Neuron (in vitro differentiated cells): ENCODE data around the gene SUZ12.
"Not testable (repeated sequence)": the region's sequence is repeated elsewhere in the genome, so short reads cannot be mapped to it uniquely, and the experiment has no call there.

Experiments used
- H2AFZ ChIP-seq: one replicate; pipeline ENCODE4 v1.6.1; 2013; ENCODE audit warnings: low read depth, mild to moderate bottlenecking, inconsistent platforms, low read length, moderate library complexity
- H3K27me3 ChIP-seq: one replicate; pipeline ENCODE4 v1.6.1; 2013; ENCODE audit warnings: low read length; ENCODE audit not compliant: insufficient read depth
- H3K36me3 ChIP-seq: one replicate; pipeline ENCODE4 v1.6.1; 2013; ENCODE audit warnings: low read length; ENCODE audit not compliant: insufficient read depth
- H3K4me1 ChIP-seq: one replicate; pipeline ENCODE4 v1.6.1; 2013; ENCODE audit warnings: low read length; ENCODE audit not compliant: insufficient read depth
- H3K4me3 ChIP-seq: 2 replicates; pipeline ENCODE4 v1.5.1; 2013; ENCODE audit warnings: mild to moderate bottlenecking, low read length, moderate library complexity
- H3K9me3 ChIP-seq: one replicate; pipeline ENCODE4 v1.6.1; 2013; ENCODE audit warnings: low read length

Gene SUZ12

DNA sequence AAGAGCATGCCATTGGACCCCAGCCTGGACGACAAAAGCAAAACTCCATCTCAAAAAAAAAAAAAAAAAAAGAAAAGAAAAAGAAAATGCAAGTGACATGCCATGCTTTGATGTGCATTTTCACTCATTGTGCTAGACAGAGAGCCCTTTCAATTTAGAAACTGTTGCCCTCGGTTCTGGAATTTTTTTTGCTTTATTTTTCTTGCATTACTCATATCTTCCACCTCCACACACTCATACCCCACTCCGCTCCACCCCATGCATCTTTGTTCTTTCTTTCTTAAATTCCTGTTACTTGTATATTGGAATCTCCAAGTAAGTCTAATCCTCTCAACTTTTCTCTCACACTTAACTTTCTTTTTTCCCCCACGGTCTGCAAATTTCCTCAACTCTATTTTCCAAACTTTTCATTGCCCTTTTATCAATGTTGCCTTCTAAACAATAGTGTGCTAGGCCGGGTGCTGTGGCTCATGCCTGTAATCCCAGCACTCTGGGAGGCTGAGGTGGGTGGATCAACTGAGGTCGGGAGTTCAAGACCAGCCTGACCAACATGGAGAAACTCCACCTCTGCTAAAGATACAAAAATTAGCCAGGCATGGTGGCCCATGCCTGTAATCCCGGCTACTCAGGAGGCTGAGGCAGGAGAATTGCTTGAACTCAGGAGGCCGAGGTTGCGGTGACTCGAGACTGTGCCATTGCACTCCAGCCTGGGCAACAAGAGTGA lies 16.8 kb upstream of the SUZ12 start:
- Histone ChIP-seq H2AFZ (no peak overlapping the region), H3K27me3 (no peaks in the 10 kb centered on the region), H3K4me1 (no peaks in the 10 kb centered on the region), H3K4me3 (no peak overlapping the region), H3K9me3 (peaks cover 2% of the 10 kb centered on the region), H3K36me3 (no peaks in the 10 kb centered on the region)

DNA sequence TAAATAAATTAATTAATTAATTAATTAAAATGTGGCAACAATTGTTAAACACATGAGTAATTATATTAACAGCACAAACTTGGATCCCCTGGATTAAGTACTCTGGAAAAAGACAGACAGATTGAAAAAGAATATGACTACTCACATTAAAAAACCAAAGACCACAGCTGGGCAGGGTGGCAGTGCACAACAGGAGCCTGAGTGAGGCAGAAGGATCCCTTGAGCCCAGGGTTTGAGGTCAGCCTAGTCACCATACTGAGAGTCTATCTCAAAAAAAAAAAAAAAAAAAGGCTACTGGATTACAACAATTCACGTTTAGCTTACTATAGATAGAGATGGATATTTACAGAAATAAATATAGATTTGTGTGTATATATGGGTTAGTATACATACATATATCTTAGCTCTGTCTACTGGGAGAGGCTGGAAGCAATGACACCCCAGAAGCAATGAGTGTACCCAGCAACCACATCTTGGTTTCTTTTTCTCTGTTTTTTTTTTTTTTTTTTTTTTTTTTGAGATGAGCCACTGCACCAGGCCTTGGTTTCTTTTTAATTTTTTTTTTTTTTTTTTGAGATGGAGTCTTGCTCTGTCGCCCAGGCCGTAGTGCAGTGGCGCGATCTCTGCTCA lies 10.6 kb upstream of the SUZ12 start:
- Histone ChIP-seq H3K27me3 (no peaks in the 10 kb centered on the region), H3K36me3 (no peaks in the 10 kb centered on the region), H3K4me1 (no peaks in the 10 kb centered on the region)

DNA sequence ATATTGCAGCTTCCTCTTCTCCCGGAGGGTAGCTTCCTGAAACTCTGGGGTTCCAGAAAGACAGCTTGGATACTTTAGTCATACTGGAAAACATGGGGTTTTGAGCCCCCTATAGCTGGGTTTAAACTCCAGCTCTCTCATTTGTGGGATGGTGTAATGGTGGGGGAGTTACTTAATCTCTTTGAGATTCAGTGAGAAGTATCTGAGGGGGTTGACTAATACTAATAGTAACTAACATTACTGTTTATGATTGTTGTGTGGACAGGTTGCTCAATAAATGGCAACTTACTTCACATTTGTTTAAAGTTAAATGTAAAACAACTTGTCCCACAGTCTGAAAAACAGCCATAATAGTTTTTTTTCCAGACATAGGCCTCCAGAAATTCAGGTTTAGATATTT lies 5.1 kb upstream of the SUZ12 start:
- H3K9me3 ChIP-seq: no peaks in the 10 kb centered on the region
- H3K4me3 ChIP-seq: no peak overlapping the region
- no peaks in the 10 kb centered on the region for H3K27me3 ChIP-seq
- peak overlapping the region; percentile 16 for H2AFZ ChIP-seq
- H3K36me3 ChIP-seq: no peaks in the 10 kb centered on the region
- no peaks in the 10 kb centered on the region for H3K4me1 ChIP-seq

More for the DNA sequence above, 10.6 kb upstream of the SUZ12 start:
- H2AFZ ChIP-seq: no peak overlapping the region
- no peaks in the 10 kb centered on the region for H3K9me3 ChIP-seq
- no peak overlapping the region for H3K4me3 ChIP-seq

DNA sequence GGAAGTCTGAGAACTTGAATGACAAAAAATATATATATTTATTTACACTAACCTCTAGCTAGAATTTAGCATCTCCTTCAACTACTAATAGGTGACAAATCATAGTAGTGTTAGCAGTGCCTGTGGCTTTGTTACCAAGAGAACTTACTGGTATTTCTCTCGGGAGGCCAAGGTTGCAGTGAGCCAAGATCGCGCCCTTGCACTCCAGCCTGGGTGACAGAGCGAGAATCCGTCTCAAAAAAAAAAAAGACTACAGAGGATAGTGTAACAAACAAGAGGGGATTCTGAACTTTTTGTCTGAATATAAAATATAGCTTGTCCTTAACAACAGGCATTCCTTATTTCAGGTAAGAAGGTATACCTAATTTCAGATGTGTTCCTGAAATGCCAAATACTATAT lies 1.3 kb upstream of the SUZ12 start:
- Histone ChIP-seq H2AFZ (no peak overlapping the region), H3K27me3 (no peaks in the 10 kb centered on the region), H3K4me1 (peaks cover 3% of the 10 kb centered on the region), H3K36me3 (no peaks in the 10 kb centered on the region), H3K4me3 (no peak overlapping the region), H3K9me3 (no peaks in the 10 kb centered on the region)

DNA sequence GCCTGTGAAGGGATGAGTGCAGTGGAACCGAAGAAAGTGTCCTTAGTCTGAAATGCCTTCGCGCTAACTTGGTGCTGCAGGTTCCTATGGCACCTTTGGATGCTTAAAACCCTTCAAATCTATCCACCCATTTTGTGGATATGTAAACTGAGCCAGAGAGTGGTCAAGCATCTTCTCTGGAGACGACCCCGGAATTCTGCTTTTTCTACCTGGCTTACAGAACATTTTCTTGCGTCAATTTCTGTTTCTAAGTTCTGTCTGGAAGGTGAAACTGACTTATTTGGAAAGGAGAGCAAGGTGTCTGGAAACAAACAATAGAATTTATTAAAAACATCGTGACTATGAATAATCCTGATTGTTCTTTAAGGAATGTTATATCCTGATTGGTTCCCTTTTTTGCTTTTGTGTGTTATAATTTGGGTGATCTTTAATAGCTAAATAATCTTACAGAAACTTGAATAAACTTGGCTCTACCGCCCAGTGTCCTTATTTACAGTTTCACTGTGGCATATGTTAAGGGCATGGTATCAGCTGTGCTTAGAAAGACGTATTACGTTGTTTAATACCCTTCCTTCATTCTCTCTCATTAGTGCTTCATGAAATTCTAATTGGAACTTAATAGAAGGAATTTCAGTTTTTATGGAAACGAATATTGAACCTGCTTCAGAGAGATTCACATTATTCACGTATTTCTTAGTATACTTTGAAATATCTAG lies 1.3 kb downstream of the SUZ12 start:
- not testable (repeated sequence) for H3K27me3 ChIP-seq, H3K9me3 ChIP-seq, H2AFZ ChIP-seq, H3K36me3 ChIP-seq, H3K4me1 ChIP-seq
- peak overlapping the region; percentile 91 for H3K4me3 ChIP-seq

DNA sequence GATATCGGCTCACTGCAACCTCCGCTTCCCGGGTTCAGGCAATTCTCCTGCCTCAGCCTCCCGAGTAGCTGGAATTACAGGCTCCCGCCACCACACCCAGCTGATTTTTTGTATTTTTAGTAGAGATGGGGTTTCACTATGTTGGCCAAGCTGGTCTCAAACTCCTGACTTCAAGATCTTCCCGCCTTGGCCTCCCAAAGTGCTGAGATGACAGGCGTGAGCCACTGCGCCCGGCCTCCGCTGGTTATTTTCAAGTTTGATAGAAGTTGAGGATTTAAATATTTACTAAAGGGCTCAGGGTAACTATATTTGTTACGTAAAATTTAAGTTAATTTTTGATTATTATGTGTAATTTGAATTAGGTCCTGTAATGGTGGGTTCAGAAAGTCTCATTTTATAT lies 5.1 kb downstream of the SUZ12 start:
- not testable (repeated sequence) for H2AFZ ChIP-seq
- H3K36me3 ChIP-seq: peaks cover 14% of the 10 kb centered on the region

DNA sequence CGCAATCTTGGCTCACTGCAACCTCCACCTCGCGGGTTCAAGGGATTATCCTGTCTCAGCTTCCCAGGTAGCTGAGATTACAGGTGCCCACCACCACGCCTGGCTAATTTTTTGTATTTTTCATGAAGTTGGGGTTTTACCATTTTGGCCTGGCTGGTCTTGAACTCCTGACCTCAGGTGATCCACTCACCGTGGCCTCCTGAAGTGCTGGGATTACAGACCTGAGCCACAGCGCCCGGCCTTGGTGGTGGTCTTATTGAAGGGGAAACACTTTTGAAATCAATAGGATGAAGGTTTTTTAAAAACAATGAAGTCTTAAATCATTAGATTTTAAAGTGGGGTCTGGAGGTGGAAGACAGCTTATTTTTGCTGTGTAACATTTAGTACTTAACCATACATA lies 5.6 kb downstream of the SUZ12 start:
- not testable (repeated sequence) for H3K9me3 ChIP-seq
- peaks cover 14% of the 10 kb centered on the region for H3K36me3 ChIP-seq

More for the DNA sequence above, 5.1 kb downstream of the SUZ12 start:
- not testable (repeated sequence) for H3K4me3 ChIP-seq, H3K27me3 ChIP-seq, H3K9me3 ChIP-seq, H3K4me1 ChIP-seq

DNA sequence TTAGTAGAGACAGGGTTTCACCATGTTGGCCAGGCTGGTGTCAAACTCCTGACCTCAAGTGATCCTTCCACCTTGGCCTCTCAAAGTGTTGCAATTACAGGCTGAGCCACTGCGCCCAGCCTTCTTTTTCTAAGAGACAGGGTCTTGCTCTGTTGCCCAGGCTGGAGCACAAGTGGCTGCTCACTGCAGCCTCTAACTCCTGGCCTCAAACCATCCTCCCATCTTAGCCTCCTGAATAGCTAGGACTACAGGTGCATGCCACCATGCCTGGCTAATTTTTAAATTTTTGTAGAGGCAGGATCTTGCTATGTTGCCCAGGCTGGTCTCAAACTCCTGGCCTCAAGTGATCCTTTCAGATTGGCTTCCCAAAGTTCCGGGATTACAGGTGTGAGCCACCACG lies 15.1 kb downstream of the SUZ12 start:
- H3K27me3 ChIP-seq, H3K9me3 ChIP-seq, H3K4me3 ChIP-seq, H2AFZ ChIP-seq, H3K4me1 ChIP-seq: not testable (repeated sequence)
- H3K36me3 ChIP-seq: peaks cover 27% of the 10 kb centered on the region

More for the DNA sequence above, 5.6 kb downstream of the SUZ12 start:
- H3K27me3 ChIP-seq, H2AFZ ChIP-seq, H3K4me1 ChIP-seq, H3K4me3 ChIP-seq: not testable (repeated sequence)

DNA sequence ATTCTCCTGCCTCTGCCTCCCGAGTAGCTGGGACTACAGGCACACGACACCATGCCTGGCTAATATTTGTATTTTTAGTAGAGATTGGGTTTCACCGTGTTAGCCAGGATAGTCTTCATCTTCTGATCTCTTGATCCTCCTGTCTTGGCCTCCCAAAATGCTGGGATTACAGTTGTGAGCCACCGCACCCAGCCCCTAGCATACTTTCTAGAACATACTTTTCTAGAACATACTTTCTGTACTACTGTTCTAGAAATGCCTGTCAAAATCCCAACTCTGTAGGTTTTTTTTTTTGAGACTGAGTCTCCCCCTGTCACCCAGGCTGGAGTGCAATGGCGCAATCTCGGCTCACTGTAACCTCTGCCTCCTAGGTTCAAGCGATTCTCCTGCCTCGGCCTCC lies 27.3 kb downstream of the SUZ12 start:
- not testable (repeated sequence) for H3K4me3 ChIP-seq, H2AFZ ChIP-seq, H3K9me3 ChIP-seq, H3K4me1 ChIP-seq, H3K27me3 ChIP-seq
- H3K36me3 ChIP-seq: peaks cover 44% of the 10 kb centered on the region

DNA sequence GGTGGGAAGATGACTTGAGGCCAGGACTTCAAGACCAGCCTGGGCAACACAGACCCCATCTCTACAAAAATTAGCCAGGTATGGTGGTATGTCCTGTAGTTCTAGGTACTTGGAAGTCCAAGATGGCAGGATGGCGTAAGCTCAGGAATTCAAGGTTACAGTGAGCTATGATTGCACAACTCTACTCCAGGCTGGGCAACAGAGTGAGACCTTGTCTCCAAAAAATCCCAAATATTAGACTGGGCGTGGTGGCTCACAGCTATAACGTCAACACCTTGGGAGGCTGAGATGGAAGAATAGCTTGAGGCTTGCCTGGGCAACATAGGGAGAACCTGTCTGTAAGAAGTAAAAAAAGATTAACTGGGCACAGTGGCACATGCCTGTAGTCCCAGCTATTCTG lies 30.8 kb downstream of the SUZ12 start:
- H3K27me3 ChIP-seq: no peaks in the 10 kb centered on the region
- no peaks in the 10 kb centered on the region for H3K9me3 ChIP-seq
- no peak overlapping the region for H3K4me3 ChIP-seq
- no peak overlapping the region for H2AFZ ChIP-seq
- H3K4me1 ChIP-seq: no peaks in the 10 kb centered on the region
- peaks cover 33% of the 10 kb centered on the region for H3K36me3 ChIP-seq

DNA sequence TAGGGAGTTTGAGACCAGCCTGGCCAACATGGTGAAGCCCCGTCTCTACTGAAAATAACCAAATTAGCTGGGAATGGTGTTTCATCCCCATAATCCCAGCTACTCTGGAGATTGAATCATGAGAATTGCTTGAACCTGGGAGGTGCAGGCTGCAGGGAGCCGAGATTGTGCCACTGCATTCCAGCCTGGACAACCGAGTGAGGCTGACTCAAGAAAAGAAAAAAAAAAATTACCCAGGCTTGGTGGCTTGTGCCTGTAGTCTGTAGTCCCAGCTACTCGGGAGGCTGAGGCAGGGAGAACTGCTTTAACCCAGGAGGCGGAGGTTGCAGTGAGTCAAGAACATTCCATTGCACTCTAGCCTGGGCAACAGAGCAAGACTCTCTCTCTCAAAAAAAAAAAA lies 33.6 kb downstream of the SUZ12 start:
- H3K4me3 ChIP-seq, H3K4me1 ChIP-seq, H3K27me3 ChIP-seq, H3K9me3 ChIP-seq, H2AFZ ChIP-seq: not testable (repeated sequence)
- peaks cover 33% of the 10 kb centered on the region for H3K36me3 ChIP-seq

DNA sequence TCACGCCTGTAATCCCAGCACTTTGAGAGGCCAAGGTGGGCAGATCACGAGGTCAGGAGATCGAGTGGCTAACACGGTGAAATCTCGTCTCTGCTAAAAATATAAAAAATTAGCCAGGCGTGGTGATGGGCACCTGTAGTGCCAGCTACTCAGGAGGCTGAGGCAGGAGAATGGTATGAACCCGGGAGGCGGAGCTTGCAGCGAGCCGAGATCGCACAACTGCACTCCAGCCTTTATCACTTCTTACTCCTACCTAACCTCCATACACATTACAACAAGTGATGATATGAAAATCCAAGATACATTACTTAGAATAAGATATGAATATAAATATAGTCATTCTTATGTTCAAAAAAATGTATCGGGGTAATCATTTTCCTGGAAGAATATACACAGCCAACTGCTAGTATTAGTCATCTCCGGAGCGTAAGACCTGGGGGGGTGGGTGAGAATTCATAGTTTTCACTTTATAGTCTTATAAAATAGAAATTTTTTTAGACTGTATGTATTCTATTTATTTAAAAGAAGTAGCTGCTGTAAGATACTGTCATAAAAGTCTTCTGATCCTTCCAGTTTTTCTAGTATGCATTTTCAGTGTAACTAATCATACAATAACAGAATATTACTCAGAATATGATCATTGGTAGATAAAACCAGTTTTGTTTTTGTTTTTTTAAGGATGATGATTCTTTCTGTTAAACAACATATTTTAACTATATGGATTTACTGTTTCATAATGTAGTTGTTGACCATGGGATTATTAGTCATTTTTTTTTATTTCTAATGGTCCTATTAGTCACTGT lies 37.7 kb downstream of the SUZ12 start:
- H3K4me3 ChIP-seq, H2AFZ ChIP-seq, H3K27me3 ChIP-seq, H3K4me1 ChIP-seq, H3K9me3 ChIP-seq: not testable (repeated sequence)
- peaks cover 33% of the 10 kb centered on the region for H3K36me3 ChIP-seq

DNA sequence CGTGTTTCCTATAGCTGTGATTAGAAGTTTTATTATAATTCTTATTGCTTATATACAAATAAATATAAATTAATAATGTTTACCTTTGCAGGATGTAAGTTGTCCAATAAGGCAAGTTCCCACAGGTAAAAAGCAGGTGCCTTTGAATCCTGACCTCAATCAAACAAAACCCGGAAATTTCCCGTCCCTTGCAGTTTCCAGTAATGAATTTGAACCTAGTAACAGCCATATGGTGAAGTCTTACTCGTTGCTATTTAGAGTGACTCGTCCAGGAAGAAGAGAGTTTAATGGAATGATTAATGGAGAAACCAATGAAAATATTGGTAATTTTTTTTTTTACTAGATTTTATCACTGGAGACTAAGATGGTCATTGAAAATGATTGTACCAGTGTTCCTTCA lies 38.6 kb downstream of the SUZ12 start:
- H3K36me3 ChIP-seq: peaks cover 37% of the 10 kb centered on the region
- H2AFZ ChIP-seq, H3K9me3 ChIP-seq, H3K4me1 ChIP-seq, H3K27me3 ChIP-seq, H3K4me3 ChIP-seq: not testable (repeated sequence)
